CD4-positive, alpha-beta T cell treated with Interleukin-17A for 4 hours (primary cell): ENCODE results near the gene MYT1.
"Not testable (repeated sequence)": the region's sequence is repeated elsewhere in the genome, so short reads cannot be mapped to it uniquely, and the experiment has no call there.

Experiments used
- DNase-seq: peaks from one replicate; pipeline ENCODE4 v3.0.0-alpha.2; 2020; ENCODE audit warnings: mixed read lengths

Gene MYT1

DNA sequence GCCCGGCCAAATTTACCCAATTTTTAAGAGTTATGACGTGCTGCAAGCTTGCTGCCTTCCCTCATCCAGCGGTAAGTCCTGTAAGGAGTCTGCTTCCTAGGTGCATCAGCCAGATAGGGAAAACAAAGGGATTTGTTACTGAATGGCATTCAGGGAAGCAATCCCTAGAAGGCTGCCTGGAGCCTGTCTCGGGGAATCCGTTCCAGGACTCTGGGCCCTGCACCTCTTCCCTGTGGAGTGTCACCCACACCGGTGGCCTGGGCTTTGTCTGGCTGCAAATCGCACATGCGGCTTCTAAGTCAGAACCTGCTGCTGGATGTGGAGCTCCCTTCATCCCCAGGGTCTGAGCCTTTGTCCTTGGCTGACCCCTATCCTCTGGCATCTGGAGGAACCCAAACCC lies 7.0 kb downstream of the MYT1 start:
- no peak for DNase-seq

DNA sequence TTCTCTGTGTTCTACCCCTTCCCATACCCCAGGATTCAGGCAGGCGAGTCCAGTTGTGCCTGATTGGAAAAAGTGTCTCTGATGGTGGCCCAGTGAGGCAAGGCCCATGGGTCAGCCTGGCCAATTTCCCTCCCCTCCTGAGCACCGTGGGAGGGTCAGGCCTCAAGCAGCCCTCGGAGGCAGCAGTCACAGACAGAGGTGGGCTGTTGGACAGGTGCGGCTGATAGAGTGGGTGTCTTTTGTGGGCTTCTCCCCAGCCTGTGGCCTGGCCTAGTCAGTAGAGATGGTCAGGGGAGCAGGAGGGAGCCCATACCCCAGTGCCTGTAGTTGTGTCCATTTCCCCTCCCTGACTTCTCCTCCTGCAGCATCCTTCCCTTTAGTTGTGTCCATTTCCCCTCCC lies 8.9 kb downstream of the MYT1 start:
- no peak for DNase-seq

DNA sequence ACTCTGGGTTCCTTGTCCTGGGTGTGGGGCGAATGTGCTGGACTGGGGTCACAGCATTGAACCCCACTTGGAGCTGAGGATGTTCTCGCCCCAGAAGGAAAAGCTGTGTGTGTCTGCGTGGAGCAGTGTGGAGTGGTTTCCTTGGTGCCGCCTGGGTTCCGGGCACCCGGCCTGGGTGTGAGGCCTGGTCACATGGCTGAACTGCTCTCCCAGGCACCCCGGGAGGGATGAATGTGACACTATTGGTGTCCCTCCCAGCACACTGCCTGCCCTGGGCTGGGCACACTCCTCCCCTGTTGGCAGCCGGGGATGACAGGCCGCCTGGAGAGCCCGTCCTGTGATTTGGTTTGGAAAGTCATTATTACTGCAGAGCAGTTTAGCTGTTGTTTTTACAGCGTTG lies 12.3 kb downstream of the MYT1 start:
- DNase-seq = no peak

DNA sequence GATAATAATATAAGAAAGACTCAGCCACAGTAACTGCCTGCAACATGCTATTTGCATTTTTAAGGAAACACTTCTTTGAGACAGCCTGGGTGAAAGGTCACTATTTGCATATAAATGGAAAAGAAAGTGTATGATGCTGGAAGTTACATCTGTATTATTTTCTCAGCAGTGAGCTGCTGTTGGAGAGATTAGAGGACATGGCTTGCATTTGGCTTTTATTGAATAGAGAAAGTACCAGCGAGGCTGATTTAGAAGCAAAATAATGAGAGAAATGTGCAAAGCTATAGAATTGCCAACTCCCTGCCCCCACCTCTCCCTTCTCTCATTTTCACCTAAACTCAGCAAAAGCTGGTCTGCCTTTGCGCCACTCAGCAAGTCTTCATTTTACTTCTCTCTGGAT lies 12.7 kb downstream of the MYT1 start:
- DNase-seq = no peak

DNA sequence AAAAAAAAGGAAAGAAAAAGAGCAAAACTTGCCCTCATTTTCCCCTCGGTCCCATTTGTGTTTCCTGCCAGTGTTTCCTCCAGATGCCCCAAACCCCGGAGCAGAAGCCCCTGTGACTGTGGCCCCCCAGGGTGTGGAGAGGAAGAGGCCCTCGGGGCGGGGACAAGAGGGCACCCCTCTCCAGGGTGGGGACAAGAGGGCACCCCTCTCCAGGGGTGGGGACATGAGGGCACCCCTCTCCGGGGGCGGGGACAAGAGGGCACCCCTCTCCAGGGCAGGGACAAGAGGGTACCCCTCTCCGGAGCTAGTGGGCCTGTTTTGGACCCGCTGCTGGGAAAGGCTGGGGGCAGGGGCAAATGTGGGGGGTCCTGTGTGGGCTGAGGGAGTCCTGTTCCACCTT lies 13.1 kb downstream of the MYT1 start:
- no peak for DNase-seq

DNA sequence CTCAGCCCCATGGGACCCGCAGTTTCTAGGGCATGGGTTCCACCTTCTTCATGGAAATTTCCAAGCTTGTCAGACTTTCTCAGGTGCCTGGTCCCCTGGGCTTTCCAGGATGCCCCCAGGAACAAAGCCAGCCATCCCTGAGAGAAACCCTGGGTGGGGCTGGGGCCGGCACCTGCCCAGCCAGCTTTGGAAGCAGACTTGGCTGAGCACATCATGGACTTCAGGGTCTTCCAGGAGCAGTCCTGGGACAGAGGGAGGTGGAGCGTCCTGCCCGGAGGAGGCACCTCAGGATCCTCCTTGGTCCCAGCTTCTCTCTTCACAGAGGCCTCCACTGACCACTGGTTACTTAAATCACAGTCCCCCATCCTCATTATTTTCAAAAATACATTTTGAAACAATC lies 13.5 kb downstream of the MYT1 start:
- DNase-seq = no peak

DNA sequence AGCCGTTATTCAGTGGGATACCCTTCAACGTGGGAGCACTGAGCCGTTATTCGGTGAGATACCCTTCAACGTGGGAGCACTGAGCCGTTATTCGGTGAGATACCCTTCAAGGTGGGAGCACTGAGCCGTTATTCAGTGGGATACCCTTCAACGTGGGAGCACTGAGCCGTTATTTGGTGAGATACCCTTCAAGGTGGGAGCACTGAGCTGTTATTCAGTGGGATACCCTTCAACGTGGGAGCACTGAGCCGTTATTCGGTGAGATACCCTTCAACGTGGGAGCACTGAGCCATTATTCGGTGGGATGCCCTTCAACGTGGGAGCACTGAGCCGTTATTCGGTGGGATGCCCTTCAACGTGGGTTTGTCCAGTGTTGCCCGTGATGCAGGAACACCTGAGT lies 14.7 kb downstream of the MYT1 start:
- not testable (repeated sequence) for DNase-seq

DNA sequence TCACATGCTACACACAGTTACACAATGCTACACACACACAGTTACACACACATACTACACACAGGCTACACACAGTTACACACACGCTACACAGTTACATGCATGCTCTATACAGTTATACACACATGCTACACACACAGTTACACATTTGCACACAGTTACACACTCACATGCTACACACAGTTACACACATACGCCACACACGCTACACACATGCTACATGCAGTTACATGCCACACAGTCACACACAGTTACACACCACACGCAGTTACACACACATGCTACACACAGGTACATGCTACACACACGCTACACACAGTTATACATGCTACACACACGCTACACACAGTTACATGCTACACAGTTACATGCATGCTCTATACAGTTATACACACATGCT lies 15.6 kb downstream of the MYT1 start:
- no peak for DNase-seq

DNA sequence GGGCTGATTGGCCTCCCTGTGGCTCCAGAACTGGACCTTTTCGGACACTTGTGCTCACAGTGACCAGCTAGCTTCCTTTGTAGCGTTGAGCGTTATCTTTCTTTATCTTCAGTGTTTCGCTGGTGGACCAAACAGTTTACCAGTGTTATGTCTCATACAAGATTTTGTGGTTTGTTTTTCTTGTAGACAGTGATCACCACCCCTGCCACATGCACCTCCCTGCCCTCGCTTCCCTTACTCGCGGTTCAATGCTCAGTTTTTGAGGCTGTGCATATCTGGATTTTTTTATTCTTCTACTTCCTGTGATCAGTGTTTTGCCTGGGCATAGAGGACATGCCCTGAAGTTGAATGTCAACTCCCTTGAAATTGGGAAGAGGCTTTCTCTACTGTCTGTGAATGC lies 16.4 kb downstream of the MYT1 start:
- DNase-seq = no peak

DNA sequence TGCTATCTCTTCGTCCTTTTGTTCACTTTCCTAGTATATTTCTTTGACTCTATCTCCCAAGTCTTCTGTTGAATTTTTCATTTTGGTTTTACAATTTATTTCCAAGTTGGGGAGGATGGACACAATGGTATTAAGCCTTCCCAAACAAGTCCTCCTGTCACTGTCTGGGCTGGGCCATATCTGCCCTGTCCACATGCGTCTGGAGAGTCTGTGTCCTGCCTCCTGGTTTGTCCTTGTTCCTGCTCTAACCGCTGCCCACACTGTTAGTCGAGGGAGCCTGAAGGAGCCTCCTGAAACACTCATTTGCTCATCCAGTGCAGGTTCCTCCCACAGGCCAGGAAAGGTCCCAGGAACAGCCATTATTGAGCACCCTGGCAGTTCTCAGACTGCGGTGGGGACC lies 17.1 kb downstream of the MYT1 start:
- no peak for DNase-seq

DNA sequence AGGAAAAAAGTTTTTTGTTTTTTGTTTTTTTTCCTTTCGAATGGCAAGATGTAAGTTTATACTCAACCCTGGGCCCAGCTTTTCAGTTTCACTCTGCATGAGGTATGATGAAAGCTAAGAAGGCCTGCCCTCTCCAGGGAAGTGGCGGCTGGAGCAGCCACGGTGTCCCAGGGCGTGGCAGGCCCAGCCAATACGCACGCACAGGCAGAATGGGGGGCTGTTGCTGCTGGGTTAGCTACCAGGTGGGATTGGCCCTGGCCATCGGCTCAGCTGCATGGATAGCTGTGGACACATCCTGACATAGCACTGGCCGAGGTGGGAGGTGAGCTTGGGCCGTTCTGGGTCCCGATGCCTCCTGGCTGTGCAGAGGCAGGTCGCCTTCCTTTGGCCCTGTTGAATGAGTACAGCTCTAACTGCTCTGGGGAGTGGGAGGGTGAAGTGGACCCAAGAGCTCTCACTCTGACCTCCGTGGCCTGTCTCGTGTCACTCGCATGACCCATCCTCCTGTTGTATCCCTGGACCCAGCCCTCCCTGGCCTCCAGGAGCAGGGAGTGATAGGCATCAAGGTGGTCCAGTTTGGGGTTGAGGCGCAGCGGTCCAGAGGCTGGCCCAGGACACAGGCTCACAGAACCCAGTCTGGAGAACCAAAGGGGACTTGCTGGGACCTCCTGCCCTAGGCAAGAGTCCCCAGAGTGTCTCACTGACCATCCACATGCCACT lies 18.1 kb downstream of the MYT1 start:
- no peak for DNase-seq

DNA sequence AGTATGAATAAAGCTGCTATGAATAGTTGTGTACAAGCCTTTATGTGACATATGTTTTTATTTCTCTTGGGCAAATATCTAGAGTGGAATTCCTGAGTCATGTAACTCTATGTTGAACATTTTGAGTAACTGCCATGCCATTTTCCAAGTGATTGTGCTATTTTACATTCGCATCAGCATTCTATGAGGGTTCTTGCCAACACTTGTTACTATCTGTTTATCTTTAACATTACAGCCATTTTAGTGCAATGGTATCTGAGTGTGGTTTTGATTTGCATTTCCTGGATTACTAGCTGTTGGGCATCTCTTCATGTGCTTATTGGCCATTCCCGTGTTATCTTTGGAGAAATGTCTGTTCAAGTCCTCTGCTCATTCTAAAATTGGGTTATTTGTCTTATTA lies 19.1 kb downstream of the MYT1 start:
- DNase-seq = no peak

DNA sequence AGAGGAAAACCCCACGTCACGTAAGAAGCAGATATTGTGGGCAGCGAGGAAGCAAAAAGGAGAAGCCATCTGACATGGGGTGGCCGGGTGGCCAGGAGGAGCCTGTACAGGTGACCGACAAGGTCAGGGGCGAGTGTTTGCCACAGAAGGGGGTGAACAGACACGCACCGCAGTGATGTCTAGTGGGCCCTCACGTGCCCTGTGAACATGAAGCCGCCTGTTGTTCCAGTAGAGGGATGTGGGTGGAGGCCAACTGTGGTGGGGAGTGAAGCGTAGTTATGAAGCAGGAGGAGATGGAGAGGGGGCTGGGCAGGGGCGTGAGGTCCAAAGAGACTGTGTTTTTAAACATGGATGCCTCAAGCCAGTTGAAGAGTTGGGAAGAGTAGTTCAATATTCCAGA lies 20.5 kb downstream of the MYT1 start:
- DNase-seq = no peak

DNA sequence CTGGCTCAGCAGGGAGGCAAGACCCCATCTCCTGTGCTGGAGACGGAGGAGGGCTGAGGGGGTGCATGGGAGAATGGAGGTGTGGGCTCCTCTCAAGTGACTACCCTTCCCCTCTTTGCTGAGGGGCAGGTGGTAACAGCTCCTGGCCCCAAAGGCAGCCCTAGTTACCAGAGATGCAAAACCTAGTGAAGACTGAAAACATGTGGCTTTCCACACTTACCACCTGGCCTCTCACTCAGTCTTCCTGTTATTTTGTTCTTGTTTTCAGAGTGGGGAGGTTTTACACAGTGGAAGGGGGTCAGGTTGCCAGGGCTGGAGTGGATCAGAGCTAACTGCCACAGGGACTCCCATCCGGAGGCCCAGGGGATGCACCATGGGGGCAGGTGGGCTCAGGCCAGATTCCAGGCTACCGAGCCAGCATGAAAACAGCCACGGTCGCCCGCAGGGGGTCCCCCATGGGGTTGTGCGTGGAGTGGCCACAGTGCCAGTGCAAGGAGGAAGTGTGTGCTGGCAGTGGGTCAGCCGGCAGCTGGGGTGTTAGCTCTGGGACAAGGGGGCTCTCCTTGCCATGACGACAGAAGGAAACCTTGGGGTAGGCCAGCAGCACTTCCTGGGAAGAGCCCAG lies 21.1 kb downstream of the MYT1 start:
- DNase-seq = no peak

DNA sequence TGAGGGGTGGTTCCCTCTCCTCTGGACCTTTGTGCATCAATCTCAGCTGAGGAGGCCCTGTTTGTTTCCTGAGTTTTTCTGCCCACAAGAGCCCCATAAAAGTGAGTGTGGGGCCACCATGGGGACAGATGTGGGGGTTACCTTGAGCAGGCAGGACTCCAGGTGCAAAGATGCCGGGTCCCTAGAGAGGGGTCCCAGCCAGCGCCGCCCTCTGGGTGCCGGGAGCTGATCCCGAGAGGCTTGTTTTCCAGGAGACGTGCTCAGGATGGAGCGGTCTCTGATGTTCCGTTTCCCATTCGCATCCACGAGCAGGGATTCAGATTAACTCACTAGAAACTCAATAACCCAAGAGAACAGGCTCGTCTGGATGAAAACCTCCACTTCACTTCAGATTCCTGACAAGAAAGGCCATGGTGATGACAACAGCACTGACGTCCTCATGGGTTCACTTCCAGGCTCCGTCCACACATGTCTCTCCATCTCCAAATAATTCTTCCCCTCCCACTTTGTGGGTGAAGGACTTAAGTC lies 21.9 kb downstream of the MYT1 start:
- no peak for DNase-seq

DNA sequence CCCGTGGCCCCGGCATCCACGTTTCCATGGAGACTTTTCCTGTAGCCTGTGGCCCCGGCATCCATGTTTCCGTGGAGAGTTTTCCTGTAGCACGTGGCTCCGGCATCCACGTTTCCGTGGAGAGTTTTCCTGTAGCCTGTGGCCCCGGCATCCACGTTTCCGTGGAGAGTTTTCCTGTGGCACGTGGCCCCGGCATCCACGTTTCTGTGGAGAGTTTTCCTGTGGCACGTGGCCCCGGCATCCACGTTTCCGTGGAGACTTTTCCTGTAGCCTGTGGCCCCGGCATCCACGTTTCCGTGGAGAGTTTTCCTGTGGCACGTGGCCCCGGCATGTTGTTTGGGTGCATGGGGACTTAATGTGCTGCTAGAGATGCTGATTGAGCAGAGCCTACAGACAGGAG lies 23.0 kb downstream of the MYT1 start:
- DNase-seq = not testable (repeated sequence)

DNA sequence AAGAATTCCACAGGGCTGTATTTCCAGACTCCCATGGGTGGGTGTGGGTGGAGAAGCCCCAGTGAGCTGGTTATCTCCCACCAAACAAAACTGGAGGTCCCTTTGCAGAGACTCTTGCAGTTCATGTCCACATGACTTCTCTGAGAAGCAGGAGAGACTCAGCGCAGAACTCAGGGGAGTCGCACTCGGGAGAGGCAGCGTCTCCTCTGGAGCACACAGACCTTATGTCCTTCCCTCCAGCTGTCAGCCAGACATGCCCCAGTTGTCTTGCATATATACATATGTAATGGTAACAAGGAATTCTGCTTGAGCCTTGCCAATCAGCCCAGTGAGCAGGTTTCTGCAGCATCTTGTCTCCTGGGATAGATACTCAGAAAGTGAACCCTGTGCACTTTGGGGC lies 23.8 kb downstream of the MYT1 start:
- DNase-seq = no peak

DNA sequence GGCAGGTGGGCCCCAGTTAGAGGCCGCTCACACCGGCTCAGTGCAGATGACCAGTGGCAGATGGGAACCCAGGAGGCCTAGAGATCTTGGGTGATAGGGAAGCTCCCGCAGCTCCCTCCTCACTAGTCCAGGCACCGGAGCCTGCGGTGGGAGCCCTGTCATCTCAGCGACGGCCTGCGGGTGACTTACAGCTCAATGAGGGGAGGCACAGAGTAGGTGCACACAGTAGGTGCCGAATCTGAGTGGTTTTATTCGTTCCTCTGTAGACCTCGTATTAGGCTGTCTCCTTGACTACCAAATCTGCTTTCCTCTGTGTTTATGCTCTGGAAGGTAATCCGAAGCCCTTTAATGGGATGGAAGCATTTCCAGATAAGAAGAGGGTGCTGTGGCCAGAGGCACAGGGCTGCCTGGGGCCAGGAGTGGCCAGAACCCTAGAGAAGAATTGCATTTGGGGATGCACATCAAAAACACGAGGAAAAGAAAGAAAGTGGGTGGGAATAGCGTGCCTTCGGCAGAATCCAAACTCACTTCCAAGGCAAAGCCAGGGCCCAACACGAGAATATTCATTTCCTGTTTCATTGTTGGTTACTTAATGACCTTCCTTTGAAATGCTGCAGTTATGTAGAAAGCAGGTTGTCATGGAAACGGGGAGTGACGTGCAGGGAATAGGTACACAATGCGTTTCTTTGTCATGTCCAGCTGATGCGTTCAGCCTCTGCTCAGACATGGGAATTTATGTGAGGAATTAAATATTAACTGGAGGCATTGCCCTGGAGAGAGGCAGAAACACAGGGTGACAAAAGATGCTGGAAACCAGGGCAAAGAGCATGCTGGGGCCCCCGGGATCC lies 24.7 kb downstream of the MYT1 start:
- no peak for DNase-seq

DNA sequence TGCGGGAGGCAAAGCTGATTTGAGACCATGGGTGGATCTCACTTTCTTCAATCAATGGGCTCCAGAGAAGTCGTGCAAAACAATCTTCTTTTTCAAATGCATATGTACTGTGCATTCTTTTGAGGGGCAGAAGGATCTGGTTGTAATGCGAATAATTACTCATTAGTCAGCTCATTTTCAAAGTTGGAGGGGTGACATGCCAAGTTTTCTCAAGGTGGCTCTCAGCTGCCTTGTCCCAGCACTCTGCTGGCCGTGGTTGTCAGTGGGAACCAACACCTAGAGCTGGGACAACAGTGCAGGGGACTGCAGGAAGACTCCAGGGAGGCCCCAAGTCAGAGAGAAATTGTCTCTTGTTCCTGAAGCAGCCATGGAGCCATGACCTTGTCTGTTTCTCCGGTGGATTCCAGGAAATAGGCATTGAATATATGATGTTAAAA lies 25.3 kb downstream of the MYT1 start:
- no peak for DNase-seq

DNA sequence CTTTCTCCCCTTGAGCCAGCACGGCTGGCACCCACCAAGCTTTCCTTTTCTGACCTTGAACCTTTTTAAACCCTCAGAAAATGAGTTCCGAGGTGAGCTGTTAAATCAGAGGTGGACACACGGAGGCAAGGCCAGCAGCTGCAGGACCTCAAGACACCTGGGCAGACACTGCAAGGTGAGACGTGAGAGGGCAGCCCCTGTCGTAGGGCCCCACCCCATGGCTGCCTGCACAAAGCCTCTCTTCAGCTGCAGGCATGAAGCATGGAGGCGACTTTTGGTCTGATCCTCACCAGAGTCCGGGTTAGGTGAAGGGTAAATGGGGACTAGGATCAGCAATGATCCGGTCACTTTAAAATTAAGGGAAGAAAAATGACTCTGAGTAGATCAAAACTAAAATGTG lies 25.7 kb downstream of the MYT1 start:
- no peak for DNase-seq

DNA sequence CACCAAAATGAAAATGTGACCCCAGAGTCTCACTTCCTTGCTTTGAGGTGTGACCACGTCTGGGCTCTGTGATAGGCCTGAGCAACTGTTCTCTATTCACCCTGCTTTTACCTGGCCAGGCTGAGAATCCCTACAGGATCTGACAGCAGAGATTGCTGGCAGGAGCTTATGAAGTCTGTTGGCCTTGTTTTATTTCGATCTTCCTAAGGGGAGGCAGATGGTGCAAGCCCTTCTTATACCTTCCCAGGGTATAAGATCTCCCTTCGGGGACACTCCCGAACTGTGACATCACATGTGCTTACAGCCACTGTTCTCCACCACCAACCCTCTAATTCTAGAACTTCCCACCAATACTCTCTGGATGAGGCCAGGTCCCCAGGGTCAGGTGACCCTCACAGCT lies 26.8 kb downstream of the MYT1 start:
- no peak for DNase-seq

DNA sequence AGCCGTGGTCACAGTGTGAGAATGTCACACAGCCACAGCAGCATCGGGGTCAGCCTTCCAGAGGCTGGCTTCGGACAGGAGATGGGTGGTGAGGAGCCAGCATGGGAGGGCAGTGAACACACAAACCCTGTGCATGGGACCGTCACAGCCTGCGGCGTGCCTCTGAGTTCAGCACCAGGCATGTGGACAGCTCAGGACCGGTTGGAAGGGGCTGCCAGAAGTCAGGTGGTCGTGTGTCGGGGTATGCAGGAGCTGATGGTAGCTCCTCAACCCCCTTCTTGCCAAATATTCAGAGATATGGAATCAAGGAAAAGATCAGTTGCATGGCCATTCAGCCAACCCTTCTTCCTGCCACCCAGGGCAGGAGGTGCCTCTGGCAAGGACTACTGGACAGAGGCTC lies 28.2 kb downstream of the MYT1 start:
- no peak for DNase-seq

DNA sequence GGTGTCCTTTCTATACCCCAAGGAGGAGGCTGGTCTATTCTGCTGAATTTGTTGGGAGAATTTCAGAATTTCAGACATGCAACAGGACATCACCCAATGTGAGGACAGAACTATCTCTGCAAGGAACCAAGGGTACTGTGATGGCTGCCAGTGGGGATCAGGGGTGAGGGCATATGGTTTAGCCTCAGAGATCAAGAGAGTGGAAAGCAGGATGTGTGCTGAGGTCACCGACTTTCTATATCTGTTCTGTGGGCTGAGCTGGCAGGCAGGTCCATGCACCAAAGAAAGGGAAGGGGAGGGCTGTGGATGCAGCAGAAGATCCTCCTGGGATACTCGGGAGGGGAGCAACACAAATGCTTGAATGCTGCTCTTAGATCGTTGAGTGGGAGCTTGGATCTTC lies 28.8 kb downstream of the MYT1 start:
- no peak for DNase-seq

DNA sequence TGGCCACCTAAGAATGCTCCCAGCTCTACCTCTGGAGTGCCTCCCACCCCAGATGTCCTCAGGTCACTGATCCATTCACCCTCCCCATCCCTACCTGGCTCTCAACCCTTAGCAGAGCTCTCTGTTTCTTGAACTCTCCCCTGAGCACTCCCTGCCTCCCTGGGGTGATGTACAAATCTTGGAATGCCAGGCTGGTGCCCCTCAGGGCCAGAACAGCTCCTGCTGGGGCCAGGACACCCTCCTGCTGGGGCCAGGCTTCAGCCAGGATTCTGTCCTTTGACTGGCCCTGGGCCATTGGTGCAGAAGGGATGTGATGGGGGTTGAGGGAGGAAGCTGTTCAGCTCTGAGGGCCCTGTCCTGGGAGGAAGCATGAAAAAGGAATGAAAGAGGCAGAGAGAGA lies 30.0 kb downstream of the MYT1 start:
- DNase-seq = no peak
